Right ventricle myocardium inferior (tissue), 1 donor: ENCODE results near the gene CDY2B. TPM values are rescaled to one million over a fixed set of nuclear protein-coding genes. Genes with fewer than 3 reads are reported as not detected.
"Not testable (repeated sequence)": the region's sequence is repeated elsewhere in the genome, so short reads cannot be mapped to it uniquely, and the experiment has no call there.

ENCODE experiments used
- ATAC-seq: fragments of 200-7000 bp; cut with Tn5 transposase; one replicate; pipeline ENCODE4 v1.9.1; 2020; ENCODE audit warnings: mild to moderate bottlenecking, moderate library complexity
- DNase-seq: peaks from one replicate; pipeline ENCODE4 v3.0.0; 2021; ENCODE audit errors: missing footprints
- intact Hi-C: fragments of 100-400 bp; cut with DNase I; formaldehyde crosslinking; loops from one replicate; pipeline ENCODE4 v1.11.0; 2022
- long read RNA-seq: library from polyadenylated mRNA; unstranded; transcript quantifications from one replicate; pipeline ENCODE4 v2.0.0, GENCODE V29; 2021
- total RNA-seq: library from RNA; stranded (reverse); fragmentation: NEBNext Ultra II Directional; extraction: Animal tissue kit (Norgen Biotek cat#: 25700); gene quantifications from one replicate; pipeline ENCODE4 v1.2.1, GENCODE V29; 2021
- donor health status: DM: no; HTN: yes; CAD: no; lungs with severe emphysema.

CDY2B gene
- not detected for total RNA-seq
- long read RNA-seq = 0 reads

GRCh38 chrY:17880120-17880519 lies at the start of gene CDY2B:
CDY2B (minus strand) TSS chrY:17880220; CDS start chrY:17879892, 328 bp downstream.
- intact Hi-C loops, DNase-seq, ATAC-seq: not testable (repeated sequence)

GRCh38 chrY:17908009-17908408 lies 28.0 kb upstream of the CDY2B start:
- DNase-seq, ATAC-seq, intact Hi-C loops: not testable (repeated sequence)

GRCh38 chrY:17907351-17907750 lies 27.3 kb upstream of the CDY2B start:
- intact Hi-C loops, DNase-seq, ATAC-seq: not testable (repeated sequence)

GRCh38 chrY:17881697-17882096 lies 1.7 kb upstream of the CDY2B start:
- peak; percentile 74 for ATAC-seq
- DNase-seq, intact Hi-C loops: not testable (repeated sequence)

GRCh38 chrY:17876767-17877166 lies 3.3 kb downstream of the CDY2B start:
- intact Hi-C loops, DNase-seq, ATAC-seq: not testable (repeated sequence)

- DNase-seq, ATAC-seq, intact Hi-C loops: not testable (repeated sequence)
Measured at GRCh38 chrY:17875401-17875800, 4.6 kb downstream of the CDY2B start.

- ATAC-seq = peak; percentile 84
- DNase-seq, intact Hi-C loops: not testable (repeated sequence)
Measured at GRCh38 chrY:17871194-17871903, 8.7 kb downstream of the CDY2B start.

GRCh38 chrY:17870737-17871136 lies 9.3 kb downstream of the CDY2B start:
- intact Hi-C loops, DNase-seq, ATAC-seq: not testable (repeated sequence)

GRCh38 chrY:17867850-17868249 lies 12.2 kb downstream of the CDY2B start:
- DNase-seq, intact Hi-C loops, ATAC-seq: not testable (repeated sequence)

GRCh38 chrY:17860634-17861033 lies 19.4 kb downstream of the CDY2B start:
- intact Hi-C loops, DNase-seq, ATAC-seq: not testable (repeated sequence)

GRCh38 chrY:17856963-17857848 lies 22.8 kb downstream of the CDY2B start:
- ATAC-seq, intact Hi-C loops, DNase-seq: not testable (repeated sequence)

GRCh38 chrY:17856508-17856907 lies 23.5 kb downstream of the CDY2B start:
- ATAC-seq, intact Hi-C loops, DNase-seq: not testable (repeated sequence)

GRCh38 chrY:17849131-17849530 lies 30.9 kb downstream of the CDY2B start:
- ATAC-seq, DNase-seq, intact Hi-C loops: not testable (repeated sequence)

- intact Hi-C loops, ATAC-seq: not testable (repeated sequence)
Measured at GRCh38 chrY:17832149-17832548, 47.9 kb downstream of the CDY2B start.

More at GRCh38 chrY:17832149-17832548, 47.9 kb downstream of the CDY2B start:
- not testable (repeated sequence) for DNase-seq

Other genes starting within 250 kb of the CDY2B start
- gene CDY2A, start 145.6 kb upstream of the CDY2B start, total RNA-seq = not detected